ENCODE measurements around the gene SMOC2. TPM values are rescaled to one million over a fixed set of nuclear protein-coding genes. Genes with fewer than 3 reads are reported as not detected.

SMOC2 gene
- total RNA-seq, 1 experiment from 2014 or later = not detected

DNA sequence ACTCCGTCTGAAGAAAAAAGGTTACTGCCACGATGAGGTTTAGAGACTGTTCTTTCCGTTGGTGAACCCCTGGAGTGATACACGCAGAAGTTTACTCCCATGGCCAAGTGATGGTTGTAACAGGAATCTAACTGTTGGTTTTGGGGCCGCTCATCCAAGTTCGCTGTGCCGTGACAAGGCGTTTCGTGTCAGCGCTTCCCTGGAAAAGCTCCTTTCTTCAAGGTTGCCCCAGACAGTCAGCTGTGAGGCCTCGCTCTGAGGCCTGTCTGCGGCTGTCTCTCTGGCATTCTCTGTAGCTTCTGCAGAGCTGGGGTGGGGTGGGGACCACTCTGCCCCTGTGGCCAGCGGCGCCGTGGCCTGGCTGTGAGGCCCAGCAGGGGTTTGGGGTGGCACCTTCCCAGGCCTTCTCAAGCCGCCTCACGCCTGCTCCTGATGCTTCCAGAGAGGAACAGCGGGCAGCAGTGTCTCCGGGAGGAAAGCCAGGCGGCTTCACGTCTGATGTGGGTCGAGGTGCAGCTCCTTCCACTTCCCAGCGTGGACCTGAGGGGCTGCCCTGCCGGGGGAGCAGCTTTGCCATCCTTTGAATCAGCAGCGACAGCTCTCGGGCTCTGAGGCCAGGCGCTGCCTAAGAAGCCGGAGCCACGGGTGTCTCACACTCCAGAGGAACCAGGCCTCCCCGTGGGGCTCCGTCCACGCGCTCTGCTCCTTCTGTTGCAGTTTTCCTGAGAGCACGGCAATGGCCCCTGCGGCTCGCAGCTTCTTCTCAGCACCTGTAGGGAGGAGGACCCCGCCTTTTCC lies 76.2 kb downstream of the SMOC2 start:
- DNase-seq (ENCODE audit: low read depth) = no peak

- DNase-seq (ENCODE audit: low read depth) = no peak
Measured at GRCh38 chr6:168517742-168518347, 76.9 kb downstream of the SMOC2 start.

DNA sequence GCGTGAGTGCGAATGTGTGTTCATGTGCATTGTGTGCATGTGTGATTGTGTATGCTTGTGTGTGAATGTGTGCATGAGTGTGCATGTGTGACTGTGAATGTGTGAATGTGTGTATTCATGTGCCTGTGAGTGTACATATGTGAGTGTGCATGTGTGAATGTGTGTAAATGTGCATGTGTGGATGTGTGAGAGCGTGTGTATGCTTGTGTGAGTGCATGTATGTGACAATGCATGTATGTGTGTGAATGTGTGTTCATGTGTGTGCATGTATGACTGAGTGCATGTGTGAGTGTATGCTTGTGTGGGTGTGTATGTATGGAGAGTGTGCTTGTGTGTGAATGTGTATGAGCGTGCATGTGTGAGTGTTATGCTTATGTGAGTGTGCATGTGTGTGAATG lies 77.4 kb downstream of the SMOC2 start:
- no peak for DNase-seq (ENCODE audit: low read depth)

DNA sequence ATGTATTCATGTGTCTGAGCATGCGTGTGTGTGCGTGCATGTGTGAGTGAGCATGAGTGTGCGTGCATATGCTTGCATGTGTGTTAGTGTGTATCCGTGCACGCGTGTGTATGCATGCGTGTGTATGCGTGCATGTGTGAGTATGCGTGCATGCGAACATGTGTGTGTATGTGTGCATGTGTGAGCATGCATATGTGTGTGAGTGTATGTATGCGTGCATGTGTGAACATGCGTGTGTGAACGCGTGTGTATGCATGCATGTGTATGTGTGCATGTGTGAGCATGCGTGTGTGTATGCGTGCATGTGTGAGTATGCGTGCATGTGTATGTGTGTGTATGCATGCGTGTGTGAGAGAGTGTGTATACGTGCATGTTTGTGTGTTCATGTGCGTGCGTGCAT lies 77.9 kb downstream of the SMOC2 start:
- no peak for DNase-seq (ENCODE audit: low read depth)

DNA sequence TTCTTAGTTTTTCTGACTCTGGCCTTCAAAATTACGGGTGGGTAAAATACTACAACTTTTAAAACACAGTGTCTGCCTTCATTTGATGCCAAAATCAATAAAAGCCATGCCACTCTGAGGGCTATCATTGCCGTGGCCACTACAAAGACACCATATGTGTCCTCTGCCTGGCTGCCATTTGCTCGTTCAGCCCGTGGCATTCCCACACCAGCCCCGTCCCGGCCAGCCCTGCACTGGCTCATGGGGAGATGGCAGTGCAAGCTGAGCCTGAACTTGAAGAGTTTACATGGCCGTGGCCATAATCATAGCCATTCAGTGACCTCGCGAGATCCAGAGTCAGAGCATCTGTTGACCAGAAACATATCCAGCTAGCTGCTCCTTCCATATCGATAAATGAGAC lies 79.2 kb downstream of the SMOC2 start:
- DNase-seq (ENCODE audit: low read depth) = no peak

- no peak for DNase-seq (ENCODE audit: low read depth)
Measured at GRCh38 chr6:168524571-168525001, 83.6 kb downstream of the SMOC2 start.

GRCh38 chr6:168525114-168525513 lies 84.1 kb downstream of the SMOC2 start:
- DNase-seq (ENCODE audit: low read depth) = no peak

DNA sequence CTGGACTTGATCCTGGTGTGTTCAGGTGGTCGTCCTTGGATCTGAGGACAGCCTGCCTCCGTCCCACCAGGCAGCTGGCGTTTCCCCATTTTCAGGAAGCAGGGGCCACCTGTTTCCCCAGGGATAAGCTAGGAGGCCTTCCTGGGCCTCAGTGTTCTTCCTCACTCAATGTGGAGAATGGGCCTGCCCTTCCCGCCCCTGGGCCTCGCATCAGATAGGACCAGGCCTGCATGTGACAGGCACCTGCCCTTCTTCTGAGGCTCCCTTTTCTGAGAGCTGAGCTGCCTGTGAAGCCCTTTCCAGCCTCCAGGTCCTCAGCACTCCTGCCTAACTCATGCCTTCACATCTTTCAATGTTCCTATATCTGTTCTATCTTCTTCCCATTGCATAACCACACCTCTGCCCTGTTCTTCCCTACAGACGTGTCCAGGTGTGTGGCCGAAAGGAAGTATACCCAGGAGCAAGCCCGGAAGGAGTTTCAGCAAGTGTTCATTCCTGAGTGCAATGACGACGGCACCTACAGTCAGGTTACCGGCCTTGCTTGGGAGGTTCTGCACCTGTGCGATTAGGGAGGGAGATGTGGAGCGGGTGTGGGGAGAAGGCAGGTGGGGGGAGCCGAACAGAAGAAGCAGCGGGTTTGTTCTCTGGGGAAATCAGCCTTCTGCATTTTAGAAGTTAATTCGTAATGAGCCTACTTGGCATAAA lies 85.1 kb downstream of the SMOC2 start:
- DNase-seq (ENCODE audit: low read depth) = no peak

- DNase-seq (ENCODE audit: low read depth) = no peak
Measured at GRCh38 chr6:168526841-168527281, 85.9 kb downstream of the SMOC2 start.

DNA sequence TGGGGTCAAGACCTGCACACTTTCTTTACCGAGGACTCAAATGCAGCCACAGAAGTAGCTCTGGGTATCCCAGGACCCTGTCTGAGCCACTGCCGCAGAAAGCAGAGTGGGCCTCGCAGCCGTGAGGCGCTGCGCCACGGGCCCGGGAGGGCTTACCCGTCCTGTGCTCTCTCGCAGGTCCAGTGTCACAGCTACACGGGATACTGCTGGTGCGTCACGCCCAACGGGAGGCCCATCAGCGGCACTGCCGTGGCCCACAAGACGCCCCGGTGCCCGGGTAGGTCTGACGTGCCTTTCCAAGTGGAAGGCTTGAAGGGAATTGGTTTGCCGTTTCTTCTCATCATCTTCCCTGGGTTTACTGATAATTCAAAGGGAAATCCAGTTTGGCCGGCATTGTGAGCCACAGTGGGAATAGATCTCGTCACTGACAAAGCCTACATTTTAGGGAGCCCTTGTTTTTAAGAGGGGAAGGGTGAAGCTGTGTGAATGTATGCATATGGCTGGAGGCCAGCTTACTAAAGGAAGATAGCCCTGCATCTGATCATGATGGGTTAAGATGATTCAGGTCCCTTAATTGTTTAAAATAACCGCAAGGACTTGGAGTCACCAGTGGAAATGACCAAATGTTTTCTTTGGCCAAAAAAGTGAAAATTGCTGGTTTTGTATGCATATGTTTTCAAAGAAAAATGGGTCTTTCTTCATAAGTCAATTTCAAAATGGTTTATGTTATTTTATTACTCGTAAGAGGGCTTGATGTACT lies 86.6 kb downstream of the SMOC2 start:
- DNase-seq (ENCODE audit: low read depth) = peak; percentile 37

DNA sequence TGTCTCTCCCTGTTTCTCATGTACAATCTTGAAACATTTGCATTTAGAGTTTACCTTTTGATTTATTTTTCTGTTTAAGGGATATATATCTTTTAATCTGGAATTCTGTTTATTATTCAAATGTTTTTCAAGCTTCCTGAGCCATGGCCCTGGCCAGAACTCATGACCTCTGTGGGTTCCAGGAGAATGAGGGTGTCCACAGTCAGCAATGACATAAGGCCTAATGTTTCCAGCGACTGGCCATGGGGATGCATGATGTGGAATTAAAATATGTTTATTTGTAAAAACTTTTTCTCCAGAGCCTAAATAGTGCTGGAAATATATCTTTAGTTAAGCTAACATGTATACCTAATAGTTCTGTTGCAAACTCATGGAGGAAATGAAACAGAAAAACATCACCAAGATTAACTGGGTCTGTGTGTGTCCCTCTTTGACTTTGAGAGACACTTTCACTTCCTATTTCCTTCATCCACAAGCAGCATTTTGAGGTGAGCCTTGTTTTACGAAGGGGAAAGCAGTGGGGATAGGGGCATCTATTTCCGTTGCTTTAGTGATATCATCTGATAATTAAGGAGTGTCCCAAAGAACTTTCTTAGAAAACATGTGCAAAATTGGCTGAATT lies 87.6 kb downstream of the SMOC2 start:
- DNase-seq (ENCODE audit: low read depth) = no peak

- DNase-seq (ENCODE audit: low read depth) = no peak
Measured at GRCh38 chr6:168529214-168529613, 88.2 kb downstream of the SMOC2 start.

GRCh38 chr6:168530653-168531071 lies 89.7 kb downstream of the SMOC2 start:
- DNase-seq (ENCODE audit: low read depth) = no peak

DNA sequence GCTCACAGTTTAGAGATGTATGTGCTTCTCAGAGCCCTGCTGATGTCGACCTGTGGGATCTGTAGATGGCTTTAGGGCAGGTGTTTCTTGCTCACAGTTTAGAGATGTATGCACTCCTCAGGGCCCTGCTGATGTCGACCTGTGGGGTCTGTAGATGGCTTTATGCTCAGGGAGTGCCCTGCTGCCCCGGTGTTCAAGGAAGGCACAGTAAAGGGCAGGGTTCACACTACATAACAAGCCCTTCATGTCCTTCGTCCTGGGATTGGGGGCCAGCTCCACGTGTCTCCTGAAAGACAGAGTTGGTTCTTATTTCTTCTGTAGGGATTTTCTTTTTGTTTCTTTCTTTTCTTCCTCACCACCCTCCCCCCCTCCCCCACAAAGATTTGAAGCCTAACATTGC lies 91.1 kb downstream of the SMOC2 start:
- DNase-seq (ENCODE audit: low read depth) = no peak

DNA sequence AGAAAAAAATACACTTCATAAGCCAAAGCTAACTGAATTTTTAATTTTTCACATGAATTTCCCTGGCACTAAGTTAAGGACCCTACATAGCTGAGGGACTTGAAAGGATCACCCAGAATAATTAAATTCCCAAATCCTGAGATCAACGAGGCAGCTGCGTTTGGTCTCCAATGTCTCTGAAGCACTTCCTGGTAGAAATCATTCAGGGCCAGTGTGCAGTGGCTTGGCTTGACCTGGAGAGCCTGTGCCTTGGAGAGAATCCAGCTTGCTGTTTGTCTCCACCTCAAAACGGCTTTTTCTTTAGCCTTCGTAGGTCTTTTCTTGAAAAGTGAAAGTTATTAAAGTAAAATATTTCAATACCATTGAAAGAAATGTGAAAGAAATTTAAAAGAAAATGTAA lies 92.4 kb downstream of the SMOC2 start:
- no peak for DNase-seq (ENCODE audit: low read depth)

DNA sequence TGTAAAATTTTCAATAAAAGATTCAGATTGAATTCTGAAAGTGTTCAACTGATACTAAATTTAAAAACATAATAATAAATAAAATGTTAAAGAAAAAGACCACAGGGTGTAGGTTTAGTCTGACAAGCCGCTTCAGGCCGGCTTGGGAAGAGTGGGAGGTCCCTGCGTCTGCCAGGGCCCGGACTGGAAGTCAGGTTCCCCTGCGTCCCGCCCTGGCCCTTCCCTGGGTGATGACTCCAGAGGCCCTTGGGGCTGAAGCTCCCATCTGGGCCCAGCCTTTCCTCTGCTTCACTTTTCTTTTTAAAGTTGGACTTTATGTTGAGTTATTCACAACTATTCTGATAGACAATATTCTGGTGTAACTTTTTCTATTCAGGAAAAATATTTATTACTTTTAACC lies 93.3 kb downstream of the SMOC2 start:
- DNase-seq (ENCODE audit: low read depth) = no peak

DNA sequence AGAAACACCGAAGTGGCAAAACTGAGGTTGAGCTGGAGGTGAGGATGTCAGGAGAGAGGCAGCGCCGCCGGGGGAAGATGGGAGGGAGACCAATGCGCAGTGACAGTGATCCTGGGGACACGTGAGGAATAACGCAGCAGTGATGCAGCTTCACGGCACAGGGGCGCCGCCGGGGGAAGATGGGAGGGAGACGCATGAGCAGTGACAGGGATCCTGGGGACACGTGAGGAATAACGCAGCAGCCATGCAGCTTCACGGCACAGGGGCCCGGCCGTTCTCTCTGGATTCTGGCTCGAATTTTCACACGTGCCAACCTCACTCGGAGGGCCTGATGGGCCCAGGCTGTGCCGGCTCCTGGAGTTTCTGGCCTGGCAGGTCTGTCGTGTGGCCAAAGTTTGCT lies 94.7 kb downstream of the SMOC2 start:
- no peak for DNase-seq (ENCODE audit: low read depth)

DNA sequence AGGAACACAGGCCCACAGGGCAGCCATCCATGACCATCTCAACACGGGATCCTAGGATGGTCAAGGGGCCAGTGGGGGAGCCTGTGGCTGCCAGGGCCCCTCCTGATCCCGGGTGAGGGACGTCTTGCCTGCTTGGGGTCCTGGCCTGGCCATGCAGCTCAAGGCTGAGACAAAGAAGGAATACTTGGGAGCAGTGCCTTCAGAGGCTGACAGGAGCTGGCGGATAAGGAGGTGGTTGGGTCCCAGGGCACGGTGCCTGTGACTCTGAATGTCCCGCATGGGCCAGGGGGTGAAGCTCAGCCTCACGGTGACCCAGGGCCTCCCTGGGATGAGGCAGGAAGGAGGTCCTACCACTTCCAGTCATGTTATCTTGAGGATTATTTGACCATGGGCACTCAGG lies 95.2 kb downstream of the SMOC2 start:
- DNase-seq (ENCODE audit: low read depth) = no peak

DNA sequence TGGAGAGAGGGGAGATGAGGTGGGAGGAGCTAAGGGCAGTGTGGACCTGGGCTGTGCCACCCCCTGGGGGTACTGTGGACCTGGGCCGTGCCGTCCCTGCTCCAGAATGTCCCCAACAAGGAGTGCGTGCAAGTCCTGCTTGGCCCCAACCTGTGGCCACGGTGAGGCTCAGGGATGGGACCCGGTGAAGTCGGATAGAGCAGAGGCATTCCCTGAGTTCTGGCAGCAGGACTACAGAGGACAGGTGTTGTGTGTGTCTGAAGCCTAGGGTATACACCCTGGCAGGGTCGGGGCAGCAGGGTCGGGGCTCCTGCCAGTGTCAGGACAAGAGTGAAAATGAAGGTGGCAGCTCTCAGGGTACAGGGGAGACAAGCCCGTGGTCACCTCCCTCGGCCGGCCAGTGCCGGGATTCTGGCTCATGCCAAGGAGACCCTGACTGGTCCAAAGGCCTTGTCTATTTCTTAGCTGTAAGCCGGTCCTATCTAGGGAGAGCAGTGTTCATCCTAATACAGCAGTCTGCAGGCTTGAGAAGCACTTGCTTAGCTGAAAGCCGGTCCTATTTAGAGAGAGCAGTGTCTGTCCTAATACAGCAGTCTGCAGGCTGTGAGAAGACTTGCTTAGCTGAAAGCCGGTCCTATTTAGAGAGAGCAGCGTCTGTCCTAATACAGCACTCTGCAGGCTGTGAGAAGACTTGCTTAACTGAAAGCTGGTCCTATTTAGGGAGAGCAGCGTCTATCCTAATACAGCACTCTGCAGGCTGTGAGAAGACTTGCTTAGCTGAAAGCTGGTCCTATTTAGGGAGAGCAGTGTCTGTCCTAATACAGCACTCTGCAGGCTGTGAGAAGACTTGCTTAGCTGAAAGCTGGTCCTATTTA lies 95.9 kb downstream of the SMOC2 start:
- no peak for DNase-seq (ENCODE audit: low read depth)

GRCh38 chr6:168537540-168537884 lies 96.5 kb downstream of the SMOC2 start:
- DNase-seq (ENCODE audit: low read depth) = no peak
